GM23338 (cell line): ENCODE measurements around the gene TMEM150C. TPM values are rescaled to one million over a fixed set of nuclear protein-coding genes. Genes with fewer than 3 reads are reported as not detected.

ENCODE experiments used
- ATAC-seq: fragments of 200-7000 bp; cut with Tn5 transposase; 3 replicates; pipeline ENCODE4 v1.9.1; 2020
- DNase-seq: peaks from one replicate; pipeline ENCODE4 v3.0.0-alpha.2; 2015; ENCODE audit warnings: low spot score
- H2AFZ ChIP-seq: fragments of 200-600 bp; sonication (generic); 2 replicates; pipeline ENCODE4 v1.8.0; 2016; ENCODE audit warnings: antibody characterized with exemption, mild to moderate bottlenecking, moderate library complexity
- H3F3A ChIP-seq: fragments of 200-600 bp; sonication (generic); replicated peaks from 2 replicates; pipeline ENCODE4 v1.8.0; 2017; ENCODE audit warnings: antibody characterized with exemption, mixed run types, low read depth
- H3K27ac ChIP-seq: fragments of 200-600 bp; sonication (generic); 2 replicates; pipeline ENCODE4 v1.6.1; 2016; ENCODE audit warnings: low read depth
- H3K27me3 ChIP-seq: fragments of 200-600 bp; sonication (generic); 2 replicates; pipeline ENCODE4 v1.8.0; 2016; ENCODE audit warnings: mild to moderate bottlenecking, mixed run types, moderate library complexity; ENCODE audit not compliant: insufficient read depth
- H3K36me3 ChIP-seq: fragments of 200-600 bp; sonication (generic); 2 replicates; pipeline ENCODE4 v1.8.0; 2016; ENCODE audit warnings: mild to moderate bottlenecking; ENCODE audit not compliant: insufficient read depth
- H3K4me1 ChIP-seq: fragments of 200-600 bp; sonication (generic); 2 replicates; pipeline ENCODE4 v1.8.0; 2016; ENCODE audit warnings: mild to moderate bottlenecking, moderate library complexity; ENCODE audit not compliant: insufficient read depth
- H3K4me2 ChIP-seq: fragments of 200-600 bp; sonication (generic); 2 replicates; pipeline ENCODE4 v1.7.1; 2017; ENCODE audit warnings: mixed run types
- H3K4me3 ChIP-seq: fragments of 200-600 bp; sonication (generic); 2 replicates; pipeline ENCODE4 v1.6.1; 2016; ENCODE audit warnings: mixed run types
- H3K79me2 ChIP-seq: fragments of 200-600 bp; sonication (generic); replicated peaks from 2 replicates; pipeline ENCODE4 v1.8.0; 2017; ENCODE audit warnings: mild to moderate bottlenecking; ENCODE audit not compliant: insufficient read depth
- H3K9me2 ChIP-seq: fragments of 200-600 bp; sonication (generic); 2 replicates; pipeline ENCODE4 v1.8.0; 2017; ENCODE audit not compliant: insufficient read depth
- H4K20me1 ChIP-seq: fragments of 200-600 bp; sonication (generic); replicated peaks from 2 replicates; pipeline ENCODE4 v1.8.0; 2017; ENCODE audit warnings: mild to moderate bottlenecking; ENCODE audit not compliant: insufficient read depth
- H3K27ac Mint-ChIP-seq: 2 replicates; pipeline ENCODE4 v1.8.0; 2020; ENCODE audit warnings: inconsistent platforms, mild to moderate bottlenecking, moderate library complexity, mixed read lengths
- H3K27me3 Mint-ChIP-seq: 3 replicates; pipeline ENCODE4 v1.8.0; 2022; ENCODE audit warnings: low read depth, mild to moderate bottlenecking, moderate library complexity, mixed read lengths, inconsistent platforms; ENCODE audit not compliant: insufficient read depth, poor library complexity
- H3K36me3 Mint-ChIP-seq: 3 replicates; pipeline ENCODE4 v1.8.0; 2021; ENCODE audit warnings: low read depth, mild to moderate bottlenecking, inconsistent platforms, moderate library complexity, mixed read lengths
- H3K4me1 Mint-ChIP-seq: 3 replicates; pipeline ENCODE4 v1.8.0; 2020; ENCODE audit warnings: mild to moderate bottlenecking, inconsistent platforms, mixed read lengths
- H3K4me3 Mint-ChIP-seq: 3 replicates; pipeline ENCODE4 v1.8.0; 2021; ENCODE audit warnings: moderate library complexity, mild to moderate bottlenecking, inconsistent platforms, mixed read lengths
- H3K9me3 Mint-ChIP-seq: 3 replicates; pipeline ENCODE4 v1.8.0; 2020; ENCODE audit warnings: moderate library complexity, mild to moderate bottlenecking, inconsistent platforms, mixed read lengths
- CREB1 ChIP-seq: fragments of 250-450 bp; sonication (Bioruptor Pico); IDR thresholded peaks from 2 replicates; pipeline ENCODE4 v1.5.0; 2020; ENCODE audit warnings: low read depth, mild to moderate bottlenecking, moderate library complexity
- CTCF ChIP-seq, 2 experiments: fragments of 200-600 bp in 1 of 2; sonication (generic) in 1 of 2; conservative IDR thresholded peaks; 2 replicates each; pipeline versions ENCODE4 v1.5.1 to v1.6.1; 2016 to 2017; ENCODE audit warnings: antibody characterized with exemption in 2 of 2, low read depth in 2 of 2, mild to moderate bottlenecking in 2 of 2, moderate library complexity in 1 of 2
- ETS1 ChIP-seq: IDR thresholded peaks from 2 replicates; pipeline ENCODE4 v1.6.1; 2016; ENCODE audit warnings: antibody characterized with exemption
- EZH2 ChIP-seq: fragments of 200-600 bp; sonication (generic); IDR thresholded peaks from one replicate; pipeline ENCODE4 v1.8.0; 2017; ENCODE audit warnings: antibody characterized with exemption, mild to moderate bottlenecking, low read depth; ENCODE audit not compliant: unreplicated experiment
- EZH2phosphoT487 ChIP-seq: fragments of 200-600 bp; sonication (generic); IDR thresholded peaks from one replicate; pipeline ENCODE4 v1.8.1; 2018; ENCODE audit warnings: antibody characterized with exemption; ENCODE audit not compliant: unreplicated experiment
- JUNB ChIP-seq: IDR thresholded peaks from one replicate; pipeline ENCODE4 v1.6.1; 2016; ENCODE audit warnings: antibody characterized with exemption; ENCODE audit not compliant: unreplicated experiment
- NANOG ChIP-seq: IDR thresholded peaks from 2 replicates; pipeline ENCODE4 v1.6.1; 2016; ENCODE audit warnings: antibody characterized with exemption, borderline replicate concordance
- POLR2AphosphoS5 ChIP-seq: IDR thresholded peaks from 2 replicates; pipeline ENCODE4 v1.6.1; 2016; ENCODE audit warnings: antibody characterized with exemption, low read depth
- REST ChIP-seq: IDR thresholded peaks from one replicate; pipeline ENCODE4 v1.6.1; 2018; ENCODE audit warnings: antibody characterized with exemption; ENCODE audit not compliant: unreplicated experiment
- STAT1 ChIP-seq: IDR thresholded peaks from one replicate; pipeline ENCODE4 v1.6.1; 2016; ENCODE audit warnings: antibody characterized with exemption; ENCODE audit not compliant: unreplicated experiment
- ZNF114 ChIP-seq: fragments of 250-450 bp; sonication (Bioruptor Pico); IDR thresholded peaks from 2 replicates; pipeline ENCODE4 v1.5.0; 2020; ENCODE audit warnings: mild to moderate bottlenecking, moderate library complexity
- ZNF331 ChIP-seq: fragments of 250-450 bp; sonication (Bioruptor Pico); IDR thresholded peaks from 2 replicates; pipeline ENCODE4 v1.5.0; 2020; ENCODE audit warnings: low read depth, mild to moderate bottlenecking, moderate library complexity
- ZNF462 ChIP-seq: fragments of 250-450 bp; sonication (Bioruptor Pico); IDR thresholded peaks from 2 replicates; pipeline ENCODE4 v1.5.0; 2020; ENCODE audit warnings: mild to moderate bottlenecking, moderate library complexity
- polyA plus RNA-seq: library from polyadenylated mRNA; unstranded; fragments of >200 nt; fragmentation: Nextera tagmentation; extraction: Ambion mirVana; gene quantifications from 2 replicates; pipeline ENCODE4 v1.2.1, GENCODE V29; 2016
- total RNA-seq: library from RNA; depleted of rRNA; stranded (reverse); fragments of >200 nt; shearing (Covaris generic); gene quantifications from 2 replicates; pipeline ENCODE4 v1.2.3, GENCODE V29; 2014

Gene TMEM150C
- total and polyA plus RNA-seq, 2 experiments from 2014 or later: 1.7 to 4.0 TPM

- no peak overlapping the region for H3K4me3 Mint-ChIP-seq
- H3K36me3 ChIP-seq: no peaks in the 10 kb centered on the region
- no peaks in the 10 kb centered on the region for H3K27me3 ChIP-seq
- no peak for ATAC-seq
- no peaks in the 10 kb centered on the region for H3K9me3 Mint-ChIP-seq
- DNase-seq: no peak
- 0 out of 2 replicates have a peak, but pooled peaks cover 7% of the 10 kb centered on the region for H3K4me1 ChIP-seq
- no peaks in the 10 kb centered on the region for H3K9me2 ChIP-seq
- no peak overlapping the region for H3K27ac ChIP-seq
- no peak overlapping the region for H3K4me2 ChIP-seq
- no peak overlapping the region for H3K27ac Mint-ChIP-seq
- no peaks in the 10 kb centered on the region; the same call in 2 of the 3 replicates for H3K36me3 Mint-ChIP-seq
- no peak overlapping the region for H3K4me3 ChIP-seq
- no peaks in the 10 kb centered on the region for H3K79me2 ChIP-seq
- peaks cover 12% of the 10 kb centered on the region for H3K4me1 Mint-ChIP-seq
- H2AFZ ChIP-seq: no peak overlapping the region
- no peaks in the 10 kb centered on the region for H3K27me3 Mint-ChIP-seq
- TF ChIP-seq ZNF114 (no peak), POLR2AphosphoS5 (no peak), ETS1 (no peak), ZNF462 (CRISPR knock-in tag) (no peak), ZNF331 (CRISPR knock-in tag) (no peak), CTCF (conservative IDR thresholded peaks at IDR 0.05; ENCODE audit: low read depth in 2 of 2) (no peak), NANOG (no peak), STAT1 (no peak), CREB1 (CRISPR knock-in tag) (no peak), EZH2 (no peak), EZH2phosphoT487 (no peak), REST (no peak), JUNB (no peak)
- no peaks in the 10 kb centered on the region for H3F3A ChIP-seq
- H4K20me1 ChIP-seq: no peaks in the 10 kb centered on the region
These were observed 46.1 kb downstream of the TMEM150C start for GRCh38 chr4:82515705-82516104.
